ENCODE measurements around the gene METTL4.
A peak's percentile ranks its signal among the peaks of the same experiment; 100 is the strongest.

The METTL4 gene

GRCh38 chr18:2571200-2572170 is at the start of gene METTL4, which contains the start of gene NDC80:
TSS of gene METTL4 (minus strand) at chr18:2571505. CDS start at chr18:2567216, 4,289 bp downstream.
TSS of gene NDC80 (plus strand) at chr18:2571557. CDS start at chr18:2572986, 1,429 bp downstream.
- peak; percentile 69 for DNase-seq (ENCODE audit: low read depth)

- DNase-seq (ENCODE audit: low read depth), result no peak
Measured at GRCh38 chr18:2618009-2618408, 46.7 kb upstream of the METTL4 start.

GRCh38 chr18:2617401-2617998 is 46.2 kb upstream of the METTL4 start:
- no peak for DNase-seq (ENCODE audit: low read depth)

- DNase-seq (ENCODE audit: low read depth), result no peak
Measured at GRCh38 chr18:2612996-2613395, 41.7 kb upstream of the METTL4 start.

GRCh38 chr18:2610549-2610948 is 39.2 kb upstream of the METTL4 start:
- DNase-seq (ENCODE audit: low read depth), result no peak

GRCh38 chr18:2609604-2610003 is 38.3 kb upstream of the METTL4 start:
- DNase-seq (ENCODE audit: low read depth), result no peak

GRCh38 chr18:2606335-2606734 is 35.0 kb upstream of the METTL4 start:
- DNase-seq (ENCODE audit: low read depth), result no peak

- DNase-seq (ENCODE audit: low read depth), result no peak
Measured at GRCh38 chr18:2602844-2603243, 31.5 kb upstream of the METTL4 start.

GRCh38 chr18:2597639-2598038 is 26.3 kb upstream of the METTL4 start:
- no peak for DNase-seq (ENCODE audit: low read depth)

- DNase-seq (ENCODE audit: low read depth), result no peak
Measured at GRCh38 chr18:2590303-2590702, 19.0 kb upstream of the METTL4 start.

- DNase-seq (ENCODE audit: low read depth), result no peak
Measured at GRCh38 chr18:2589345-2590068, 18.2 kb upstream of the METTL4 start.

GRCh38 chr18:2588666-2589344 is 17.5 kb upstream of the METTL4 start:
- no peak for DNase-seq (ENCODE audit: low read depth)

- no peak for DNase-seq (ENCODE audit: low read depth)
Measured at GRCh38 chr18:2587788-2588187, 16.5 kb upstream of the METTL4 start.

- no peak for DNase-seq (ENCODE audit: low read depth)
Measured at GRCh38 chr18:2573408-2573807, 2.1 kb upstream of the METTL4 start.

GRCh38 chr18:2572892-2573291 is 1.6 kb upstream of the METTL4 start:
- no peak for DNase-seq (ENCODE audit: low read depth)

- no peak for DNase-seq (ENCODE audit: low read depth)
Measured at GRCh38 chr18:2572171-2572569, 865 bp upstream of the METTL4 start.

- peak; percentile 17 for DNase-seq (ENCODE audit: low read depth)
Measured at GRCh38 chr18:2570772-2571199, 519 bp downstream of the METTL4 start.

- DNase-seq (ENCODE audit: low read depth), result no peak
Measured at GRCh38 chr18:2569338-2570207, 1.7 kb downstream of the METTL4 start.

- no peak for DNase-seq (ENCODE audit: low read depth)
Measured at GRCh38 chr18:2568605-2569004, 2.7 kb downstream of the METTL4 start.

GRCh38 chr18:2568129-2568528 is 3.2 kb downstream of the METTL4 start:
- no peak for DNase-seq (ENCODE audit: low read depth)

GRCh38 chr18:2564373-2564772 is 6.9 kb downstream of the METTL4 start:
- DNase-seq (ENCODE audit: low read depth), result no peak
